ENCODE data around the gene AIFM2. TPM values are rescaled to one million over a fixed set of nuclear protein-coding genes. Genes with fewer than 3 reads are reported as not detected.
"Not testable (repeated sequence)": the region's sequence is repeated elsewhere in the genome, so short reads cannot be mapped to it uniquely, and the experiment has no call there.

Gene AIFM2
- polyA plus RNA-seq, 1 of the 3 experiments (the other 2 are of a cell fraction) = 9.5 TPM

DNA sequence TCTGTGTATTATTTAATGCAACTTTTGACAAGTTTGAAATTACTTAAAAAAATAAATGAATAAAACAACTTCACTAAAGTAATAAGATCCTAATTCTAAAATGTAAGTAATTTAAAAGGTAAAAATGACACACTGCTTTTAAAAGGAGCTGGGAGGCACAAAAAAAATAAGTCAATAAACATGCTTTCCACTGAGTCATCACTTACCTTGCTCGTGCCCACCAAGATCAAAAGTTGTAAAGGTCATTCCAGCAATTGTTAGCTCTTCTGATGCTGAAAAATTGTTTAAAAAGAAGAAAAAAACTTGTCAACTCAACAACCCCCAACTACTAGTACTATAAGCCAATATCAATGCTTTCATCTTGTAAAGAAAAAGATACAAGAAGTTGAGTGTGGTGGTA, 28.2 kb upstream of the AIFM2 start:
- no peak for DNase-seq

DNA sequence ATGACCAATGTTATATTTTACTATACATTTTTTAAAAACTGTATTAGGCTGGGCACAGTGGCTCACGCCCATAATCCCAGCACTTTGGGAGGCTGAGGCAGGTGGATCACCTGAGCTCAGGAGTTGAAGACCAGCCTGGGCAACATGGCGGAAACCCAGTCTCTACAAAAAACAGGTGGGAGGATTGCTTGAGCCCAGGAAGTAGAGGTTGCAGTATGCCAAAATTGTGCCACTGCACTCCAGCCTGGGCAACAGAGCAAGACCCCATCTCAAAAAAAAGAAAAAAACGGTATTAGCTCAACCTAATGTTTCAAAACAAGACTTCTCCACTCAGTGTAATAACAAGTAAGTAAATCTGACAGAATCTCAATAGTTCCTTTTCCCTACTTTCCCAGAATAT, 26.7 kb upstream of the AIFM2 start:
- H3K9ac ChIP-seq; POLR2A ChIA-PET; H3K9me3 ChIP-seq; H3K27me3 ChIP-seq (ENCODE audit: insufficient read depth); DNase-seq; H3K4me2 ChIP-seq; H3K4me3 ChIP-seq (ENCODE audit: low read depth in 2 of 2, low read length in 1 of 2); H2AFZ ChIP-seq (ENCODE audit: low read depth); H3K27ac ChIP-seq (ENCODE audit: low read depth in 2 of 2, low read length in 1 of 2); H3K9me2 ChIP-seq: not testable (repeated sequence)
- H3K79me2 ChIP-seq (ENCODE audit: insufficient read depth) = peaks cover 94% of the 10 kb centered on the region
- H3K36me3 ChIP-seq (replicated peaks in 1 of 2; ENCODE audit: control insufficient read depth in 1 of 2, insufficient read depth in 2 of 2, low read length in 1 of 2) = peaks cover 82 to 83% of the 10 kb centered on the region in 2 experiments
- CTCF ChIA-PET = interaction anchor here (1.5 kb wide), 1 partner anchor 13 kb away, joined by 5 read pairs; the partner anchor contains the start of gene TYSND1
- peaks cover 0 to 10% of the 10 kb centered on the region in 2 experiments; a peak in 3 of 4 replicates for H3K4me1 ChIP-seq (ENCODE audit: control insufficient read depth in 1 of 2, insufficient read depth in 2 of 2, low read depth in 1 of 2, low read length in 1 of 2)
- H3F3A ChIP-seq (replicated peaks; ENCODE audit: insufficient read depth) = peaks cover 15% of the 10 kb centered on the region
- H4K20me1 ChIP-seq (ENCODE audit: insufficient read depth) = peaks cover 57% of the 10 kb centered on the region
- WGBS (ENCODE audit: low lambda C conversion rate) = 85% methylated on average over 3 of the region's 3 CpGs

More for the DNA sequence above, 28.2 kb upstream of the AIFM2 start:
- Histone ChIP-seq H4K20me1 (ENCODE audit: insufficient read depth) (peaks cover 70% of the 10 kb centered on the region), H3K9me2 (no peaks in the 10 kb centered on the region), H3K4me3 (ENCODE audit: low read depth in 2 of 2, low read length in 1 of 2) (no peak overlapping the region), H3K9ac (no peak overlapping the region), H2AFZ (ENCODE audit: low read depth) (no peak overlapping the region), H3K4me2 (no peak overlapping the region), H3K36me3 (replicated peaks in 1 of 2; ENCODE audit: control insufficient read depth in 1 of 2, insufficient read depth in 2 of 2, low read length in 1 of 2) (peaks cover 75 to 78% of the 10 kb centered on the region in 2 experiments), H3K27me3 (ENCODE audit: insufficient read depth) (no peaks in the 10 kb centered on the region), H3K4me1 (ENCODE audit: control insufficient read depth in 1 of 2, insufficient read depth in 2 of 2, low read depth in 1 of 2, low read length in 1 of 2) (peaks cover 0 to 10% of the 10 kb centered on the region in 2 experiments; a peak in 3 of 4 replicates), H3K79me2 (ENCODE audit: insufficient read depth) (peaks cover 96% of the 10 kb centered on the region), H3K9me3 (no peaks in the 10 kb centered on the region), H3K27ac (ENCODE audit: low read depth in 2 of 2, low read length in 1 of 2) (no peak overlapping the region), H3F3A (replicated peaks; ENCODE audit: insufficient read depth) (peaks cover 15% of the 10 kb centered on the region)
- ChIA-PET POLR2A (no interaction called here), CTCF (interaction anchor here (0.6 to 1.2 kb wide), 5 partner anchors 13 to 194 kb away, joined by 3 to 6 read pairs (median 4); no protein-coding TSS in a partner anchor)
- 42% methylated on average over 1 of the region's 1 CpG for WGBS (ENCODE audit: low lambda C conversion rate)
- TF ChIP-seq FOXJ3 (CRISPR knock-in tag; IDR thresholded peaks at IDR 0.05) (no peak), JUND (IDR thresholded peaks at IDR 0.05) (no peak), POLR2AphosphoS5 (IDR thresholded peaks at IDR 0.05; ENCODE audit: low read depth, low read length) (no peak), GATA2 (CRISPR knock-in tag; IDR thresholded peaks at IDR 0.05) (no peak), RAD21 (IDR thresholded peaks at IDR 0.05; ENCODE audit: low read length) (no peak), RCOR1 (IDR thresholded peaks at IDR 0.05; ENCODE audit: low read length) (no peak), YY1 (IDR thresholded peaks at IDR 0.05; ENCODE audit: low read depth) (no peak), RXRA (IDR thresholded peaks at IDR 0.05; ENCODE audit: borderline replicate concordance, low read depth) (no peak), MXI1 (IDR thresholded peaks at IDR 0.05; ENCODE audit: low read depth, low read length) (no peak), FOXM1 (IDR thresholded peaks at IDR 0.05; ENCODE audit: low read depth) (no peak), NFIC (IDR thresholded peaks at IDR 0.05; ENCODE audit: borderline replicate concordance) (no peak)
- TF ChIP-seq, protein P1, sequence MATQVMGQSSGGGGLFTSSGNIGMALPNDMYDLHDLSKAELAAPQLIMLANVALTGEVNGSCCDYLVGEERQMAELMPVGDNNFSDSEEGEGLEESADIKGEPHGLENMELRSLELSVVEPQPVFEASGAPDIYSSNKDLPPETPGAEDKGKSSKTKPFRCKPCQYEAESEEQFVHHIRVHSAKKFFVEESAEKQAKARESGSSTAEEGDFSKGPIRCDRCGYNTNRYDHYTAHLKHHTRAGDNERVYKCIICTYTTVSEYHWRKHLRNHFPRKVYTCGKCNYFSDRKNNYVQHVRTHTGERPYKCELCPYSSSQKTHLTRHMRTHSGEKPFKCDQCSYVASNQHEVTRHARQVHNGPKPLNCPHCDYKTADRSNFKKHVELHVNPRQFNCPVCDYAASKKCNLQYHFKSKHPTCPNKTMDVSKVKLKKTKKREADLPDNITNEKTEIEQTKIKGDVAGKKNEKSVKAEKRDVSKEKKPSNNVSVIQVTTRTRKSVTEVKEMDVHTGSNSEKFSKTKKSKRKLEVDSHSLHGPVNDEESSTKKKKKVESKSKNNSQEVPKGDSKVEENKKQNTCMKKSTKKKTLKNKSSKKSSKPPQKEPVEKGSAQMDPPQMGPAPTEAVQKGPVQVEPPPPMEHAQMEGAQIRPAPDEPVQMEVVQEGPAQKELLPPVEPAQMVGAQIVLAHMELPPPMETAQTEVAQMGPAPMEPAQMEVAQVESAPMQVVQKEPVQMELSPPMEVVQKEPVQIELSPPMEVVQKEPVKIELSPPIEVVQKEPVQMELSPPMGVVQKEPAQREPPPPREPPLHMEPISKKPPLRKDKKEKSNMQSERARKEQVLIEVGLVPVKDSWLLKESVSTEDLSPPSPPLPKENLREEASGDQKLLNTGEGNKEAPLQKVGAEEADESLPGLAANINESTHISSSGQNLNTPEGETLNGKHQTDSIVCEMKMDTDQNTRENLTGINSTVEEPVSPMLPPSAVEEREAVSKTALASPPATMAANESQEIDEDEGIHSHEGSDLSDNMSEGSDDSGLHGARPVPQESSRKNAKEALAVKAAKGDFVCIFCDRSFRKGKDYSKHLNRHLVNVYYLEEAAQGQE (IDR thresholded peaks at IDR 0.05; ENCODE audit: low read depth, low read length) = no peak
- TF ChIP-seq, protein P2, sequence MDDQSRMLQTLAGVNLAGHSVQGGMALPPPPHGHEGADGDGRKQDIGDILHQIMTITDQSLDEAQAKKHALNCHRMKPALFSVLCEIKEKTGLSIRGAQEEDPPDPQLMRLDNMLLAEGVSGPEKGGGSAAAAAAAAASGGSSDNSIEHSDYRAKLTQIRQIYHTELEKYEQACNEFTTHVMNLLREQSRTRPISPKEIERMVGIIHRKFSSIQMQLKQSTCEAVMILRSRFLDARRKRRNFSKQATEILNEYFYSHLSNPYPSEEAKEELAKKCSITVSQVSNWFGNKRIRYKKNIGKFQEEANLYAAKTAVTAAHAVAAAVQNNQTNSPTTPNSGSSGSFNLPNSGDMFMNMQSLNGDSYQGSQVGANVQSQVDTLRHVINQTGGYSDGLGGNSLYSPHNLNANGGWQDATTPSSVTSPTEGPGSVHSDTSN (IDR thresholded peaks at IDR 0.05) = no peak
- TF ChIP-seq, protein P3, sequence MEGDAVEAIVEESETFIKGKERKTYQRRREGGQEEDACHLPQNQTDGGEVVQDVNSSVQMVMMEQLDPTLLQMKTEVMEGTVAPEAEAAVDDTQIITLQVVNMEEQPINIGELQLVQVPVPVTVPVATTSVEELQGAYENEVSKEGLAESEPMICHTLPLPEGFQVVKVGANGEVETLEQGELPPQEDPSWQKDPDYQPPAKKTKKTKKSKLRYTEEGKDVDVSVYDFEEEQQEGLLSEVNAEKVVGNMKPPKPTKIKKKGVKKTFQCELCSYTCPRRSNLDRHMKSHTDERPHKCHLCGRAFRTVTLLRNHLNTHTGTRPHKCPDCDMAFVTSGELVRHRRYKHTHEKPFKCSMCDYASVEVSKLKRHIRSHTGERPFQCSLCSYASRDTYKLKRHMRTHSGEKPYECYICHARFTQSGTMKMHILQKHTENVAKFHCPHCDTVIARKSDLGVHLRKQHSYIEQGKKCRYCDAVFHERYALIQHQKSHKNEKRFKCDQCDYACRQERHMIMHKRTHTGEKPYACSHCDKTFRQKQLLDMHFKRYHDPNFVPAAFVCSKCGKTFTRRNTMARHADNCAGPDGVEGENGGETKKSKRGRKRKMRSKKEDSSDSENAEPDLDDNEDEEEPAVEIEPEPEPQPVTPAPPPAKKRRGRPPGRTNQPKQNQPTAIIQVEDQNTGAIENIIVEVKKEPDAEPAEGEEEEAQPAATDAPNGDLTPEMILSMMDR (IDR thresholded peaks at IDR 0.05) = no peak
- TF ChIP-seq, protein P4, sequence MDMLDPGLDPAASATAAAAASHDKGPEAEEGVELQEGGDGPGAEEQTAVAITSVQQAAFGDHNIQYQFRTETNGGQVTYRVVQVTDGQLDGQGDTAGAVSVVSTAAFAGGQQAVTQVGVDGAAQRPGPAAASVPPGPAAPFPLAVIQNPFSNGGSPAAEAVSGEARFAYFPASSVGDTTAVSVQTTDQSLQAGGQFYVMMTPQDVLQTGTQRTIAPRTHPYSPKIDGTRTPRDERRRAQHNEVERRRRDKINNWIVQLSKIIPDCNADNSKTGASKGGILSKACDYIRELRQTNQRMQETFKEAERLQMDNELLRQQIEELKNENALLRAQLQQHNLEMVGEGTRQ (IDR thresholded peaks at IDR 0.05; ENCODE audit: borderline replicate concordance, low read depth, low read length) = no peak
- TF ChIP-seq, protein P5, sequence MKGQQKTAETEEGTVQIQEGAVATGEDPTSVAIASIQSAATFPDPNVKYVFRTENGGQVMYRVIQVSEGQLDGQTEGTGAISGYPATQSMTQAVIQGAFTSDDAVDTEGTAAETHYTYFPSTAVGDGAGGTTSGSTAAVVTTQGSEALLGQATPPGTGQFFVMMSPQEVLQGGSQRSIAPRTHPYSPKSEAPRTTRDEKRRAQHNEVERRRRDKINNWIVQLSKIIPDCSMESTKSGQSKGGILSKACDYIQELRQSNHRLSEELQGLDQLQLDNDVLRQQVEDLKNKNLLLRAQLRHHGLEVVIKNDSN (IDR thresholded peaks at IDR 0.05; ENCODE audit: borderline replicate concordance, low read depth) = no peak
